Uterus (tissue), 2 donors: ENCODE measurements around the gene ASTN2.

Source experiments
- CTCF ChIP-seq, 4 experiments: fragments of 200-600 bp in 2 of 4; fragments of 450-650 bp in 2 of 4; sonication (generic) in 2 of 4; IDR thresholded peaks; one replicate each; pipeline ENCODE4 v1.5.1; 2016 to 2019; ENCODE audit warnings: antibody characterized with exemption in 4 of 4, mild to moderate bottlenecking in 2 of 4, moderate library complexity in 1 of 4
- POLR2A ChIP-seq, 2 donors: fragments of 450-650 bp; IDR thresholded peaks; one replicate each; pipeline ENCODE4 v1.6.1; 2016; ENCODE audit warnings: antibody characterized with exemption in 2 of 2, mild to moderate bottlenecking in 1 of 2, moderate library complexity in 1 of 2

- TF ChIP-seq CTCF (IDR thresholded peaks at IDR 0.05) (no peak), POLR2A (IDR thresholded peaks at IDR 0.05) (no peak)
Observed at GRCh38 chr9:117354244-117354847, 60.5 kb downstream of the ASTN2 start.
